OCI-LY3 (cell line): ENCODE results near the gene KCNAB3.

Source experiments
- CTCF ChIP-seq: fragments of 200-600, 300-600 bp; sonication (generic); IDR thresholded peaks from 2 replicates; pipeline ENCODE4 v1.5.1; 2014; ENCODE audit warnings: antibody characterized with exemption, low read length, low read depth
- EZH2phosphoT487 ChIP-seq: fragments of 200-600 bp; shearing (Covaris generic); IDR thresholded peaks from 2 replicates; pipeline ENCODE4 v1.6.1; 2018; ENCODE audit warnings: antibody characterized with exemption, mixed run types, low read depth

DNA sequence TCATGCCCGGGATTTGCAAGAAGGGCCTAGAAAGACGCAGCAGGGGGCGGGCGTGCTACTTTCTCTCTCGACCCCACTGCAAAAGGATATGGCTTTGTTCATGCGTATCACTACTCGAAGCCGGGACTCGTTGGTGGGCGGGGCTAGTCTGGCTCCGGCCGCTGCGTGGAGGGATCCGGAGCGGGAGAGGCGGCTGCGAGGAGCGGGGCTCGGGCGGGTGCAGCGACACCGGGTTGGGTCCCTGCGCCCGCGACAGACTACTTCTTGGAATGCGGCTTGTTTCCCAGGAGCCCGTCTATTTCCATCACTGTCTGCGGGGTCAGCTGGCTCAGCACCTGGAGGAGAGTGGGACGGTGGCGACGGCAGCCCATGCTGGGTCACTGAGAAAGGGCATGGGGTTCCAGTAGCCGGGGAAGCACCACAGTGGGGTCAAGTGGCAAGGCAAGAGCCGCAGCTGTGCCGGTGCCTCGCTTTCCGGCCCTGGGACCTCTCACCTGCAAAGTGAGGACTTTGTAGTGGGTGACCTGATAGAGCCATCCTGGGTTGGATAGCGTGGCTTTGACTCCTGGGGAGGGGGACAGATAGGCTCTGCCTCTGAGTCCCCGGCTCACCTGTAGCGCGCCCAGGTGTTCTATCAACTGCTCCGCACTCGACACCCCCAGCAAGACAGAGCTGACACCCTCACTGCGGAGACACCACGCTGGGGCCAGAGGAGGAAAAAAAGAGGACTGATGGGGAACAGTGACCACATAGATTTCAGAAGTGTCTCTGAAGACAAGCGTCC is 6.6 kb downstream of the KCNAB3 start:
- TF ChIP-seq CTCF (no peak), EZH2phosphoT487 (no peak)
